Esophagus muscularis mucosa (tissue), 4 donors: ENCODE data around the gene ARHGEF7. TPM values are rescaled to one million over a fixed set of nuclear protein-coding genes. Genes with fewer than 3 reads are reported as not detected.

Source experiments
- DNase-seq: peaks from one replicate; pipeline ENCODE4 v3.0.0-alpha.2; 2017; ENCODE audit errors: extremely low spot score
- H3K27ac ChIP-seq, 4 donors: fragments of 200-600 bp; sonication (generic); replicated peaks in 1 of 4; 1 replicate in 3 of 4; 2 replicates in 1 of 4; pipeline ENCODE4 v1.5.1; 2016 to 2019; ENCODE audit warnings: mild to moderate bottlenecking in 1 of 4
- H3K27me3 ChIP-seq, 4 donors: fragments of 200-600 bp; sonication (generic); one replicate each; pipeline versions ENCODE4 v1.5.1 to v1.6.0; 2016 to 2019
- H3K36me3 ChIP-seq, 4 donors: fragments of 200-600 bp; sonication (generic); one replicate each; pipeline ENCODE4 v1.5.1; 2016 to 2019
- H3K4me1 ChIP-seq, 4 donors: fragments of 200-600 bp; sonication (generic); one replicate each; pipeline ENCODE4 v1.5.1; 2016 to 2019
- H3K4me3 ChIP-seq, 4 donors: fragments of 200-600 bp; sonication (generic); 1 replicate in 2 of 4; 2 replicates in 2 of 4; pipeline ENCODE4 v1.5.1; 2016 to 2019; ENCODE audit warnings: mild to moderate bottlenecking in 4 of 4, moderate library complexity in 1 of 4
- H3K9me3 ChIP-seq, 4 donors: fragments of 200-600 bp; sonication (generic); 1 replicate in 3 of 4; 2 replicates in 1 of 4; pipeline ENCODE4 v1.5.1; 2016 to 2019
- CTCF ChIP-seq, 3 experiments: fragments of 200-600 bp in 2 of 3; fragments of 450-650 bp in 1 of 3; sonication (generic) in 2 of 3; IDR thresholded peaks; one replicate each; pipeline ENCODE4 v1.5.1; 2017 to 2019; ENCODE audit warnings: antibody characterized with exemption in 3 of 3, mild to moderate bottlenecking in 2 of 3, moderate library complexity in 1 of 3
- EP300 ChIP-seq: sonication (generic); formaldehyde crosslinking; IDR thresholded peaks from one replicate; pipeline ENCODE4 v1.6.1; 2017; ENCODE audit warnings: antibody characterized with exemption
- POLR2A ChIP-seq: fragments of 450-650 bp; IDR thresholded peaks from one replicate; pipeline ENCODE4 v1.6.1; 2017; ENCODE audit warnings: antibody characterized with exemption, moderate library complexity, mild to moderate bottlenecking, low read depth
- POLR2AphosphoS5 ChIP-seq, 2 donors: sonication (generic); formaldehyde crosslinking; IDR thresholded peaks; one replicate each; pipeline ENCODE4 v1.6.1; 2017; ENCODE audit warnings: antibody characterized with exemption in 2 of 2
- WGBS: methylation state at CpG from one replicate; pipeline ENCODE4 v1.1.5; 2018; 5-methylcytosine and 5-hydroxymethylcytosine counted together
- intact Hi-C: fragments of 100-400 bp; cut with DNase I; formaldehyde crosslinking; loops from one replicate; pipeline ENCODE4 v1.15.1; 2023
- total RNA-seq, 4 donors: library from RNA; depleted of rRNA; stranded (reverse); fragments of >200 nt; gene quantifications; one replicate each; pipeline versions ENCODE4 v1.1.0 to v1.2.1, GENCODE V29; 2016

Gene ARHGEF7
- total RNA-seq, 4 donors from 2014 or later = 36.0 to 53.6 (median 45.1) TPM

GRCh38 chr13:111225810-111226546 is 110.9 kb downstream of the ARHGEF7 start:
- TF ChIP-seq EP300 (no peak), POLR2A (no peak), CTCF (IDR thresholded peaks at IDR 0.05) (no peak), POLR2AphosphoS5 (IDR thresholded peaks at IDR 0.05) (no peak)
- intact Hi-C loops = no loop called here
- H3K4me1 ChIP-seq = peaks cover 7 to 22% (median 11%) of the 10 kb centered on the region in 4 donors

GRCh38 chr13:111227405-111227804 is 112.3 kb downstream of the ARHGEF7 start:
- Histone ChIP-seq H3K4me3 (no peak overlapping the region), H3K4me1 (peaks cover 7 to 32% (median 12%) of the 10 kb centered on the region in 4 donors), H3K9me3 (no peaks in the 10 kb centered on the region), H3K27me3 (no peaks in the 10 kb centered on the region), H3K36me3 (peaks cover 0 to 22% (median 3%) of the 10 kb centered on the region in 4 donors), H3K27ac (no peak overlapping the region)
- TF ChIP-seq CTCF (IDR thresholded peaks at IDR 0.05) (no peak), POLR2AphosphoS5 (IDR thresholded peaks at IDR 0.05) (no peak), POLR2A (no peak), EP300 (no peak)
- 83% methylated on average over 2 of the region's 2 CpGs for WGBS
- no peak for DNase-seq
- intact Hi-C loops = no loop called here

More at GRCh38 chr13:111225810-111226546, 110.9 kb downstream of the ARHGEF7 start:
- Histone ChIP-seq H3K4me3 (no peak overlapping the region), H3K27ac (no peak overlapping the region), H3K9me3 (no peaks in the 10 kb centered on the region), H3K36me3 (peaks cover 0 to 22% (median 3%) of the 10 kb centered on the region in 4 donors), H3K27me3 (no peaks in the 10 kb centered on the region)
- WGBS = 93% methylated on average over 7 of the region's 7 CpGs
- DNase-seq = no peak

- Histone ChIP-seq H3K9me3 (no peaks in the 10 kb centered on the region), H3K27me3 (no peaks in the 10 kb centered on the region), H3K36me3 (peaks cover 0 to 27% (median 5%) of the 10 kb centered on the region in 4 donors), H3K4me1 (peaks cover 9 to 35% (median 16%) of the 10 kb centered on the region in 4 donors), H3K4me3 (no peak overlapping the region), H3K27ac (no peak overlapping the region)
- intact Hi-C loops = no loop called here
- WGBS = 93% methylated on average over 27 of the region's 27 CpGs
- no peak for DNase-seq
- no peak for TF ChIP-seq POLR2A
- TF ChIP-seq POLR2AphosphoS5 (IDR thresholded peaks at IDR 0.05) = no peak
- no peak for TF ChIP-seq CTCF (IDR thresholded peaks at IDR 0.05)
- no peak for TF ChIP-seq EP300
These were observed 113.4 kb downstream of the ARHGEF7 start for GRCh38 chr13:111228262-111229144.

- peaks cover 7 to 47% (median 18%) of the 10 kb centered on the region in 4 donors for H3K36me3 ChIP-seq
- WGBS = 70% methylated on average over 10 of the region's 10 CpGs
- no peak overlapping the region for H3K4me3 ChIP-seq
- no peaks in the 10 kb centered on the region for H3K27me3 ChIP-seq
- no peak for DNase-seq
- H3K9me3 ChIP-seq = no peaks in the 10 kb centered on the region
- H3K4me1 ChIP-seq = peaks cover 9 to 22% (median 14%) of the 10 kb centered on the region in 4 donors
- intact Hi-C loops = no loop called here
- no peak for TF ChIP-seq CTCF (IDR thresholded peaks at IDR 0.05)
- TF ChIP-seq POLR2AphosphoS5 (IDR thresholded peaks at IDR 0.05) = no peak
- no peak for TF ChIP-seq EP300
- no peak for TF ChIP-seq POLR2A
- H3K27ac ChIP-seq = no peak overlapping the region
These were observed 115.3 kb downstream of the ARHGEF7 start for GRCh38 chr13:111230385-111230930.
